H1 (cell line): Measurements from ENCODE around the gene RBM8A. TPM values are rescaled to one million over a fixed set of nuclear protein-coding genes. Genes with fewer than 3 reads are reported as not detected.

ENCODE experiments used
- BACH1 ChIP-seq: IDR thresholded peaks from 2 replicates; pipeline ENCODE4 v1.6.1; 2012; ENCODE audit warnings: low read length, improper control_type of control experiment
- MAFK ChIP-seq: IDR thresholded peaks from 2 replicates; pipeline ENCODE4 v1.6.1; 2012; ENCODE audit warnings: low read depth, mild to moderate bottlenecking, improper control_type of control experiment, low read length
- POLR2AphosphoS5 ChIP-seq: IDR thresholded peaks from 2 replicates; pipeline ENCODE4 v1.6.1; 2011; ENCODE audit warnings: low read depth, low read length
- RAD21 ChIP-seq, 2 experiments: IDR thresholded peaks in 1 of 2; conservative IDR thresholded peaks in 1 of 2; 2 replicates each; pipeline ENCODE4 v1.6.1; 2011; ENCODE audit warnings: low read depth in 2 of 2, low read length in 2 of 2, improper control_type of control experiment in 1 of 2, inconsistent platforms in 1 of 2, mild to moderate bottlenecking in 1 of 2, moderate library complexity in 1 of 2
- TCF12 ChIP-seq: IDR thresholded peaks from 2 replicates; pipeline ENCODE4 v1.6.1; 2011; ENCODE audit warnings: low read depth, mild to moderate bottlenecking, low read length
- ZNF274 ChIP-seq: IDR thresholded peaks from 2 replicates; pipeline ENCODE4 v1.7.0; 2012; ENCODE audit warnings: low read length, borderline replicate concordance; ENCODE audit errors: extremely low read depth
- polyA plus RNA-seq, 7 experiments: library from polyadenylated mRNA; depleted of rRNA in 3 of 7; stranded (reverse) in 5 of 7; unstranded in 2 of 7; fragments of >200 nt in 5 of 7; fragments of 200-250 nt in 2 of 7; gene quantifications; 1 replicate in 5 of 7; 2 replicates in 1 of 7; 4 replicates in 1 of 7; pipeline versions ENCODE4 v1.2.1 to v1.2.3, GENCODE V29; 2011 to 2013; ENCODE audit warnings: missing spikeins in 2 of 7, mixed read lengths in 2 of 7
- total RNA-seq: library from RNA; stranded (reverse); fragmentation: NEBNext Ultra II Directional; extraction: Animal tissue kit (Norgen Biotek cat#: 25700); gene quantifications from 2 replicates; pipeline ENCODE4 v1.2.1, GENCODE V29; 2021
- TF ChIP-seq, protein P1 (sequence below): fragments of 300-600 bp; sonication (generic); IDR thresholded peaks from 2 replicates; pipeline ENCODE4 v1.7.1; 2012; ENCODE audit warnings: low read length, moderate library complexity, mild to moderate bottlenecking, inconsistent platforms; ENCODE audit not compliant: insufficient replicate concordance
- TF ChIP-seq, protein P2 (sequence below), 3 experiments: IDR thresholded peaks; 1 replicate in 2 of 3; 2 replicates in 1 of 3; pipeline versions ENCODE4 v1.5.1 to v1.6.1; 2011; ENCODE audit warnings: low read length in 3 of 3, mild to moderate bottlenecking in 3 of 3, inconsistent platforms in 2 of 3, low read depth in 1 of 3, moderate library complexity in 1 of 3; ENCODE audit not compliant: insufficient read depth in 1 of 3; ENCODE audit errors: control extremely low read depth in 1 of 3

The RBM8A gene
- total and polyA plus RNA-seq, 2 of the 8 experiments (the other 6 are each of a cell fraction or from before 2014, with no cell fraction given) = 125 to 216 TPM

DNA sequence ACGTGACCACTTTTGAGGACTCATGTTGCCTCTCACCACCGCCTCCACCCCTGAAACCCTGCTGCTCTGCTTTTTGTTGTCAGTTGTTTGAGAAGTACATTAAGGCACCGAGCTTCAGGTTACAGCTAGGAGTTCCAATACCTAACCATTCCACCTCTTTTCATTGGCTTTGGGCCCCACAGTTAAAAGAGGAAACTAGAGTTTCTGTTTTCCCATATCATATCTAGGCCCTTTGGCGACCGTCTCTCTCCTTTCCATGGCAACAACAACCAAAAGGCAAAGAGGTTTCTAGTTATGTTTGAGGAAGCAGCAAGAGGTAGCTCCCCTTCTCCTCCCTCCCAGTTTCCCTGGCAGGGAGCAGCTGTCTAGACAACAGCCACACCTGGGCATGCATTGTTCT, 47.5 kb downstream of the RBM8A start (continued):
- TF ChIP-seq, protein P1, sequence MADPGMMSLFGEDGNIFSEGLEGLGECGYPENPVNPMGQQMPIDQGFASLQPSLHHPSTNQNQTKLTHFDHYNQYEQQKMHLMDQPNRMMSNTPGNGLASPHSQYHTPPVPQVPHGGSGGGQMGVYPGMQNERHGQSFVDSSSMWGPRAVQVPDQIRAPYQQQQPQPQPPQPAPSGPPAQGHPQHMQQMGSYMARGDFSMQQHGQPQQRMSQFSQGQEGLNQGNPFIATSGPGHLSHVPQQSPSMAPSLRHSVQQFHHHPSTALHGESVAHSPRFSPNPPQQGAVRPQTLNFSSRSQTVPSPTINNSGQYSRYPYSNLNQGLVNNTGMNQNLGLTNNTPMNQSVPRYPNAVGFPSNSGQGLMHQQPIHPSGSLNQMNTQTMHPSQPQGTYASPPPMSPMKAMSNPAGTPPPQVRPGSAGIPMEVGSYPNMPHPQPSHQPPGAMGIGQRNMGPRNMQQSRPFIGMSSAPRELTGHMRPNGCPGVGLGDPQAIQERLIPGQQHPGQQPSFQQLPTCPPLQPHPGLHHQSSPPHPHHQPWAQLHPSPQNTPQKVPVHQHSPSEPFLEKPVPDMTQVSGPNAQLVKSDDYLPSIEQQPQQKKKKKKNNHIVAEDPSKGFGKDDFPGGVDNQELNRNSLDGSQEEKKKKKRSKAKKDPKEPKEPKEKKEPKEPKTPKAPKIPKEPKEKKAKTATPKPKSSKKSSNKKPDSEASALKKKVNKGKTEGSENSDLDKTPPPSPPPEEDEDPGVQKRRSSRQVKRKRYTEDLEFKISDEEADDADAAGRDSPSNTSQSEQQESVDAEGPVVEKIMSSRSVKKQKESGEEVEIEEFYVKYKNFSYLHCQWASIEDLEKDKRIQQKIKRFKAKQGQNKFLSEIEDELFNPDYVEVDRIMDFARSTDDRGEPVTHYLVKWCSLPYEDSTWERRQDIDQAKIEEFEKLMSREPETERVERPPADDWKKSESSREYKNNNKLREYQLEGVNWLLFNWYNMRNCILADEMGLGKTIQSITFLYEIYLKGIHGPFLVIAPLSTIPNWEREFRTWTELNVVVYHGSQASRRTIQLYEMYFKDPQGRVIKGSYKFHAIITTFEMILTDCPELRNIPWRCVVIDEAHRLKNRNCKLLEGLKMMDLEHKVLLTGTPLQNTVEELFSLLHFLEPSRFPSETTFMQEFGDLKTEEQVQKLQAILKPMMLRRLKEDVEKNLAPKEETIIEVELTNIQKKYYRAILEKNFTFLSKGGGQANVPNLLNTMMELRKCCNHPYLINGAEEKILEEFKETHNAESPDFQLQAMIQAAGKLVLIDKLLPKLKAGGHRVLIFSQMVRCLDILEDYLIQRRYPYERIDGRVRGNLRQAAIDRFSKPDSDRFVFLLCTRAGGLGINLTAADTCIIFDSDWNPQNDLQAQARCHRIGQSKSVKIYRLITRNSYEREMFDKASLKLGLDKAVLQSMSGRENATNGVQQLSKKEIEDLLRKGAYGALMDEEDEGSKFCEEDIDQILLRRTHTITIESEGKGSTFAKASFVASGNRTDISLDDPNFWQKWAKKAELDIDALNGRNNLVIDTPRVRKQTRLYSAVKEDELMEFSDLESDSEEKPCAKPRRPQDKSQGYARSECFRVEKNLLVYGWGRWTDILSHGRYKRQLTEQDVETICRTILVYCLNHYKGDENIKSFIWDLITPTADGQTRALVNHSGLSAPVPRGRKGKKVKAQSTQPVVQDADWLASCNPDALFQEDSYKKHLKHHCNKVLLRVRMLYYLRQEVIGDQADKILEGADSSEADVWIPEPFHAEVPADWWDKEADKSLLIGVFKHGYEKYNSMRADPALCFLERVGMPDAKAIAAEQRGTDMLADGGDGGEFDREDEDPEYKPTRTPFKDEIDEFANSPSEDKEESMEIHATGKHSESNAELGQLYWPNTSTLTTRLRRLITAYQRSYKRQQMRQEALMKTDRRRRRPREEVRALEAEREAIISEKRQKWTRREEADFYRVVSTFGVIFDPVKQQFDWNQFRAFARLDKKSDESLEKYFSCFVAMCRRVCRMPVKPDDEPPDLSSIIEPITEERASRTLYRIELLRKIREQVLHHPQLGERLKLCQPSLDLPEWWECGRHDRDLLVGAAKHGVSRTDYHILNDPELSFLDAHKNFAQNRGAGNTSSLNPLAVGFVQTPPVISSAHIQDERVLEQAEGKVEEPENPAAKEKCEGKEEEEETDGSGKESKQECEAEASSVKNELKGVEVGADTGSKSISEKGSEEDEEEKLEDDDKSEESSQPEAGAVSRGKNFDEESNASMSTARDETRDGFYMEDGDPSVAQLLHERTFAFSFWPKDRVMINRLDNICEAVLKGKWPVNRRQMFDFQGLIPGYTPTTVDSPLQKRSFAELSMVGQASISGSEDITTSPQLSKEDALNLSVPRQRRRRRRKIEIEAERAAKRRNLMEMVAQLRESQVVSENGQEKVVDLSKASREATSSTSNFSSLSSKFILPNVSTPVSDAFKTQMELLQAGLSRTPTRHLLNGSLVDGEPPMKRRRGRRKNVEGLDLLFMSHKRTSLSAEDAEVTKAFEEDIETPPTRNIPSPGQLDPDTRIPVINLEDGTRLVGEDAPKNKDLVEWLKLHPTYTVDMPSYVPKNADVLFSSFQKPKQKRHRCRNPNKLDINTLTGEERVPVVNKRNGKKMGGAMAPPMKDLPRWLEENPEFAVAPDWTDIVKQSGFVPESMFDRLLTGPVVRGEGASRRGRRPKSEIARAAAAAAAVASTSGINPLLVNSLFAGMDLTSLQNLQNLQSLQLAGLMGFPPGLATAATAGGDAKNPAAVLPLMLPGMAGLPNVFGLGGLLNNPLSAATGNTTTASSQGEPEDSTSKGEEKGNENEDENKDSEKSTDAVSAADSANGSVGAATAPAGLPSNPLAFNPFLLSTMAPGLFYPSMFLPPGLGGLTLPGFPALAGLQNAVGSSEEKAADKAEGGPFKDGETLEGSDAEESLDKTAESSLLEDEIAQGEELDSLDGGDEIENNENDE = no peak
- TF ChIP-seq POLR2AphosphoS5 (no peak), TCF12 (no peak), ZNF274 (no peak), MAFK (no peak), BACH1 (no peak), RAD21 (IDR thresholded peaks at IDR 0.05 in 1 of 2, conservative IDR thresholded peaks at IDR 0.05 in 1 of 2; ENCODE audit: low read depth in 2 of 2, low read length in 2 of 2) (no peak)
- TF ChIP-seq, protein P2, sequence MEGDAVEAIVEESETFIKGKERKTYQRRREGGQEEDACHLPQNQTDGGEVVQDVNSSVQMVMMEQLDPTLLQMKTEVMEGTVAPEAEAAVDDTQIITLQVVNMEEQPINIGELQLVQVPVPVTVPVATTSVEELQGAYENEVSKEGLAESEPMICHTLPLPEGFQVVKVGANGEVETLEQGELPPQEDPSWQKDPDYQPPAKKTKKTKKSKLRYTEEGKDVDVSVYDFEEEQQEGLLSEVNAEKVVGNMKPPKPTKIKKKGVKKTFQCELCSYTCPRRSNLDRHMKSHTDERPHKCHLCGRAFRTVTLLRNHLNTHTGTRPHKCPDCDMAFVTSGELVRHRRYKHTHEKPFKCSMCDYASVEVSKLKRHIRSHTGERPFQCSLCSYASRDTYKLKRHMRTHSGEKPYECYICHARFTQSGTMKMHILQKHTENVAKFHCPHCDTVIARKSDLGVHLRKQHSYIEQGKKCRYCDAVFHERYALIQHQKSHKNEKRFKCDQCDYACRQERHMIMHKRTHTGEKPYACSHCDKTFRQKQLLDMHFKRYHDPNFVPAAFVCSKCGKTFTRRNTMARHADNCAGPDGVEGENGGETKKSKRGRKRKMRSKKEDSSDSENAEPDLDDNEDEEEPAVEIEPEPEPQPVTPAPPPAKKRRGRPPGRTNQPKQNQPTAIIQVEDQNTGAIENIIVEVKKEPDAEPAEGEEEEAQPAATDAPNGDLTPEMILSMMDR (IDR thresholded peaks at IDR 0.05; ENCODE audit: control extremely low read depth in 1 of 3, insufficient read depth in 1 of 3, low read depth in 1 of 3, low read length in 3 of 3) = no peak
- TF ChIP-seq, all 59 proteins: peak for 0
